Pons (tissue), 1 donor: Measurements from ENCODE around the gene ORC4.
"Not testable (repeated sequence)": the region's sequence is repeated elsewhere in the genome, so short reads cannot be mapped to it uniquely, and the experiment has no call there.

Experiments used
- DNase-seq: peaks from one replicate; pipeline ENCODE4 v3.0.0-alpha.2; 2016; ENCODE audit warnings: low spot score

The ORC4 gene

GRCh38 chr2:148014616-148015015 is 5.9 kb downstream of the ORC4 start:
- no peak for DNase-seq

GRCh38 chr2:148013876-148014275 is 6.7 kb downstream of the ORC4 start:
- DNase-seq: no peak

GRCh38 chr2:148008411-148008810 is 12.1 kb downstream of the ORC4 start:
- not testable (repeated sequence) for DNase-seq

GRCh38 chr2:148007219-148007900 is 13.2 kb downstream of the ORC4 start:
- no peak for DNase-seq

GRCh38 chr2:148006249-148007007 is 14.1 kb downstream of the ORC4 start:
- DNase-seq: no peak

GRCh38 chr2:148002420-148002819 is 18.1 kb downstream of the ORC4 start:
- DNase-seq: not testable (repeated sequence)

- DNase-seq: no peak
These were observed 20.4 kb downstream of the ORC4 start for GRCh38 chr2:148000095-148000494.

GRCh38 chr2:147999126-147999525 is 21.4 kb downstream of the ORC4 start:
- no peak for DNase-seq

- DNase-seq: no peak
These were observed 22.3 kb downstream of the ORC4 start for GRCh38 chr2:147998203-147998602.

- no peak for DNase-seq
These were observed 23.7 kb downstream of the ORC4 start for GRCh38 chr2:147996828-147997227.

- not testable (repeated sequence) for DNase-seq
These were observed 25.6 kb downstream of the ORC4 start for GRCh38 chr2:147994965-147995364.

- peak; percentile 67 for DNase-seq
These were observed 30.6 kb downstream of the ORC4 start for GRCh38 chr2:147989809-147990403.

GRCh38 chr2:147989102-147989501 is 31.4 kb downstream of the ORC4 start:
- DNase-seq: no peak

- DNase-seq: no peak
These were observed 39.5 kb downstream of the ORC4 start for GRCh38 chr2:147980940-147981528.

GRCh38 chr2:147977679-147978078 is 42.9 kb downstream of the ORC4 start:
- DNase-seq: no peak

- DNase-seq: no peak
These were observed 44.4 kb downstream of the ORC4 start for GRCh38 chr2:147976102-147976501.

- DNase-seq: no peak
These were observed 52.0 kb downstream of the ORC4 start for GRCh38 chr2:147968571-147968970.

- DNase-seq: no peak
These were observed 68.4 kb downstream of the ORC4 start for GRCh38 chr2:147952118-147952517.

- no peak for DNase-seq
These were observed 74.9 kb downstream of the ORC4 start for GRCh38 chr2:147945660-147946059.

- no peak for DNase-seq
These were observed 81.2 kb downstream of the ORC4 start for GRCh38 chr2:147939313-147939712.

GRCh38 chr2:147937744-147938349 is 82.7 kb downstream of the ORC4 start:
- DNase-seq: peak; percentile 46

- DNase-seq: no peak
These were observed 85.5 kb downstream of the ORC4 start for GRCh38 chr2:147934881-147935620.
